HL-60 (cell line): Measurements from ENCODE around the gene SLC3A2.

Source experiments
- CTCF ChIP-seq: IDR thresholded peaks from one replicate; pipeline ENCODE4 v1.5.1; 2011; ENCODE audit warnings: low read length, control low read depth, inconsistent platforms; ENCODE audit not compliant: insufficient read depth
- GABPA ChIP-seq: IDR thresholded peaks from 2 replicates; pipeline ENCODE4 v1.6.1; 2012; ENCODE audit warnings: low read depth
- POLR2AphosphoS5 ChIP-seq: IDR thresholded peaks from 2 replicates; pipeline ENCODE4 v1.6.1; 2012; ENCODE audit warnings: low read depth

- no peak for TF ChIP-seq POLR2AphosphoS5
- no peak for TF ChIP-seq CTCF
- no peak for TF ChIP-seq GABPA
Measured at GRCh38 chr11:62911137-62912130, 30.7 kb downstream of the SLC3A2 start.
